Trophoblast cell (in vitro differentiated cells and primary cell): ENCODE measurements around the gene ZNF714.

ENCODE experiments used
- DNase-seq, 2 donors: peaks; one replicate each; pipeline ENCODE4 v3.0.0-alpha.2; 2016
- H2AFZ ChIP-seq: 2 replicates; pipeline ENCODE4 v1.6.1; 2013; ENCODE audit warnings: low read length, moderate library complexity, mild to moderate bottlenecking; ENCODE audit not compliant: insufficient read depth, poor library complexity
- H2AK5ac ChIP-seq: 2 replicates; pipeline ENCODE4 v1.6.1; 2013; ENCODE audit warnings: mild to moderate bottlenecking, low read length
- H2BK120ac ChIP-seq: 2 replicates; pipeline ENCODE4 v1.6.1; 2013; ENCODE audit warnings: low read length, mild to moderate bottlenecking, moderate library complexity; ENCODE audit not compliant: insufficient read depth, poor library complexity
- H2BK12ac ChIP-seq: 2 replicates; pipeline ENCODE4 v1.6.1; 2013; ENCODE audit warnings: mild to moderate bottlenecking, low read length, moderate library complexity
- H2BK5ac ChIP-seq: 2 replicates; pipeline ENCODE4 v1.6.1; 2013; ENCODE audit warnings: low read length, low read depth, moderate library complexity, mild to moderate bottlenecking; ENCODE audit not compliant: poor library complexity
- H3K14ac ChIP-seq: 2 replicates; pipeline ENCODE4 v1.6.1; 2013; ENCODE audit warnings: mild to moderate bottlenecking, low read length
- H3K18ac ChIP-seq: 2 replicates; pipeline ENCODE4 v1.6.1; 2013; ENCODE audit warnings: mild to moderate bottlenecking, low read length
- H3K23ac ChIP-seq: 2 replicates; pipeline ENCODE4 v1.6.1; 2013; ENCODE audit warnings: low read length
- H3K27ac ChIP-seq: 2 replicates; pipeline ENCODE4 v1.5.1; 2013; ENCODE audit warnings: low read depth, mild to moderate bottlenecking, inconsistent platforms, low read length, moderate library complexity
- H3K27me3 ChIP-seq: 2 replicates; pipeline ENCODE4 v1.6.1; 2013; ENCODE audit warnings: inconsistent platforms, mild to moderate bottlenecking, low read length, moderate library complexity; ENCODE audit not compliant: insufficient read depth
- H3K36me3 ChIP-seq, 2 experiments: 1 replicate in 1 of 2; 2 replicates in 1 of 2; pipeline ENCODE4 v1.6.1; 2013; ENCODE audit warnings: low read length in 2 of 2, mild to moderate bottlenecking in 2 of 2, moderate library complexity in 1 of 2; ENCODE audit not compliant: insufficient read depth in 2 of 2, control insufficient read depth in 1 of 2
- H3K4ac ChIP-seq: 2 replicates; pipeline ENCODE4 v1.6.1; 2013; ENCODE audit warnings: low read depth, mild to moderate bottlenecking, low read length, moderate library complexity
- H3K4me1 ChIP-seq, 2 experiments: 1 replicate in 1 of 2; 2 replicates in 1 of 2; pipeline ENCODE4 v1.6.1; 2013; ENCODE audit warnings: low read length in 2 of 2, mild to moderate bottlenecking in 2 of 2, moderate library complexity in 1 of 2; ENCODE audit not compliant: insufficient read depth in 2 of 2, control insufficient read depth in 1 of 2
- H3K4me2 ChIP-seq: 2 replicates; pipeline ENCODE4 v1.6.1; 2013; ENCODE audit warnings: inconsistent platforms, mild to moderate bottlenecking, low read length, moderate library complexity
- H3K4me3 ChIP-seq: 2 replicates; pipeline ENCODE4 v1.5.1; 2013; ENCODE audit warnings: mild to moderate bottlenecking, low read depth, low read length, inconsistent platforms
- H3K79me1 ChIP-seq: one replicate; pipeline ENCODE4 v1.6.1; 2013; ENCODE audit warnings: low read length
- H3K79me2 ChIP-seq: 2 replicates; pipeline ENCODE4 v1.6.1; 2013; ENCODE audit warnings: low read length, mild to moderate bottlenecking; ENCODE audit not compliant: control insufficient read depth, insufficient read depth, poor library complexity
- H3K9ac ChIP-seq: 2 replicates; pipeline ENCODE4 v1.6.1; 2013; ENCODE audit warnings: mild to moderate bottlenecking, low read length
- H3K9me3 ChIP-seq: 2 replicates; pipeline ENCODE4 v1.6.1; 2013; ENCODE audit warnings: low read depth, mild to moderate bottlenecking, control low read depth, inconsistent platforms, low read length; ENCODE audit not compliant: insufficient read depth
- H4K12ac ChIP-seq: 2 replicates; pipeline ENCODE4 v1.6.1; 2013; ENCODE audit warnings: low read depth, mild to moderate bottlenecking, low read length, moderate library complexity
- H4K8ac ChIP-seq: 2 replicates; pipeline ENCODE4 v1.6.1; 2013; ENCODE audit warnings: low read depth, mild to moderate bottlenecking, low read length, moderate library complexity
- H4K91ac ChIP-seq: one replicate; pipeline ENCODE4 v1.6.1; 2013; ENCODE audit warnings: low read depth, mild to moderate bottlenecking, low read length, moderate library complexity
- WGBS: extraction: QIAGEN DNeasy Blood & Tissue Kit; methylation state at CpG from one replicate; pipeline ENCODE4 v1.1.7; 2013; ENCODE audit warnings: missing lambda C conversion rate; ENCODE audit not compliant: insufficient read length, insufficient coverage; ENCODE audit errors: extremely low coverage; 5-methylcytosine and 5-hydroxymethylcytosine counted together

ZNF714 gene

DNA sequence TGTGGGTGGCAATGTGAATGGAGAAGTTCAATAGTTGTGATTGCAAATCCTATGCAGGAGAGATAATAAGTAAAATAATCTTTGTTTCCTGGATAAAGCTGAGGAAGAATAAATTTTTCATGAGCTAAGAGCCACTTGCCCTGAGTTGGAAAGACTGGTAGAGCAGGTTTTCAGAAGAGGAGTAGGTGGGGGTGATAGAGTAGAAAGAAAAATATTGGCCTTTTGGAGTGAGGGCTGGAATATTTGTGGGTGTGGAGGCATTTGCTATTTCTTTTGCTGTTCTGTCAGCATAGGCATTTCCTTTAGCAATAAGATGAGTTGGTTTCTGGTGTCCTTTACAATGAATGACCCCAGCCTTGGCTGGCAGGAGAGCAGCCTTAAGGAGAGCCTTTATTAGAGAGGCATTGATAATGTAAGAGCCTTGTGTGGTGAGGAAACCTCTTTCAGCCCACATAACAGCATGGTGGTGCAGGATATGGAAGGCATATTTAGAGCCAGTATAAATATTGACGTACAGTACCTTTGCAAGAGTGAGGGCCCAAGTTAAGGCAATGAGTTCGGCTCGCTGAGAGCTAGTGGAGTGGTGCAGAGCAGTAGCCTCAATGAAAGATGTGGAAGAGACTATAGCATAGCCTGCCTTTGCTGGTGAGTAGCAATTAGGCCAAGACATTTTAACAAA is 48.2 kb downstream of the ZNF714 start:
- Histone ChIP-seq H3K4me3 (no peak overlapping the region), H3K4ac (no peak overlapping the region), H3K14ac (peak overlapping the region; percentile 62), H3K18ac (no peak overlapping the region), H4K8ac (peak overlapping the region; percentile 35), H3K9me3 (peaks cover 2% of the 10 kb centered on the region), H2BK5ac (peak overlapping the region; percentile 81), H3K36me3 (peaks cover 0 to 2% of the 10 kb centered on the region in 2 experiments), H3K9ac (no peak overlapping the region), H2AK5ac (no peak overlapping the region), H2AFZ (no peak overlapping the region), H4K12ac (no peak overlapping the region), H2BK120ac (peak overlapping the region; percentile 68), H3K27ac (peak overlapping the region; percentile 96), H3K79me1 (peaks cover 26% of the 10 kb centered on the region), H3K23ac (no peak overlapping the region), H3K27me3 (no peaks in the 10 kb centered on the region), H4K91ac (peak overlapping the region; percentile 66), H2BK12ac (peak overlapping the region; percentile 82), H3K4me2 (peak overlapping the region; percentile 2), H3K4me1 (peaks cover 4 to 12% of the 10 kb centered on the region in 2 experiments), H3K79me2 (no peaks in the 10 kb centered on the region)
- WGBS = no CpG with 5 or more reads among the region's 3 CpGs
- DNase-seq = peak; percentile 18 to 54

DNA sequence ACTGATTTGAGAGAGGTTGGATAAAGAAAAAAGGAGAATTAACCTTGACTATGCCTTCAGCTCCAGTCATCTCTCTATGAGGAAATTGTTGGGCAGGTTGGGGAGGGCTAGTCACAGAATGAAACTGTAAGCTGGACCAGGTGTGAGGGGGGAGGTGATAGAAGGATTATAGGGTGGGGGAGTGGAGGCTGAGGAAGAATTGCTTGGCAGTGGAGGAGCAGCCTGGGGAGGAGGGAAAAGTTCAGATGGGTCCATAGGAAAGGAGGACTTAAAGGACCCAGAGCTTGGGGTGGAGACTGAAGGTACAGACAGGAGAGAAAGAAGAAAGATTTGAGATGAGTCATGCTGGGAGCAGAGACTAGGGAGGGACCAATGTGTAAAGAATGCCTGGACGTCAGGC is 51.6 kb downstream of the ZNF714 start:
- H4K8ac ChIP-seq = no peak overlapping the region
- no peaks in the 10 kb centered on the region for H3K27me3 ChIP-seq
- peaks cover 2 to 9% of the 10 kb centered on the region in 2 experiments for H3K4me1 ChIP-seq
- H3K4me2 ChIP-seq = no peak overlapping the region
- H3K4me3 ChIP-seq = no peak overlapping the region
- no peak overlapping the region for H2AFZ ChIP-seq
- no peak overlapping the region for H3K4ac ChIP-seq
- H3K9me3 ChIP-seq = peaks cover 2% of the 10 kb centered on the region
- H3K27ac ChIP-seq = no peak overlapping the region
- H3K36me3 ChIP-seq = peaks cover 0 to 2% of the 10 kb centered on the region in 2 experiments
- H3K14ac ChIP-seq = no peak overlapping the region
- peaks cover 21% of the 10 kb centered on the region for H3K79me1 ChIP-seq
- peak overlapping the region; percentile 51 for H2BK12ac ChIP-seq
- H3K23ac ChIP-seq = no peak overlapping the region
- H3K79me2 ChIP-seq = no peaks in the 10 kb centered on the region
- DNase-seq = no peak
- no peak overlapping the region for H2BK5ac ChIP-seq
- H2BK120ac ChIP-seq = peak overlapping the region; percentile 39
- no CpG with 5 or more reads among the region's 1 CpG for WGBS
- peak overlapping the region; percentile 39 for H3K18ac ChIP-seq
- no peak overlapping the region for H2AK5ac ChIP-seq
- H4K91ac ChIP-seq = peak overlapping the region; percentile 55
- no peak overlapping the region for H3K9ac ChIP-seq
- H4K12ac ChIP-seq = no peak overlapping the region

DNA sequence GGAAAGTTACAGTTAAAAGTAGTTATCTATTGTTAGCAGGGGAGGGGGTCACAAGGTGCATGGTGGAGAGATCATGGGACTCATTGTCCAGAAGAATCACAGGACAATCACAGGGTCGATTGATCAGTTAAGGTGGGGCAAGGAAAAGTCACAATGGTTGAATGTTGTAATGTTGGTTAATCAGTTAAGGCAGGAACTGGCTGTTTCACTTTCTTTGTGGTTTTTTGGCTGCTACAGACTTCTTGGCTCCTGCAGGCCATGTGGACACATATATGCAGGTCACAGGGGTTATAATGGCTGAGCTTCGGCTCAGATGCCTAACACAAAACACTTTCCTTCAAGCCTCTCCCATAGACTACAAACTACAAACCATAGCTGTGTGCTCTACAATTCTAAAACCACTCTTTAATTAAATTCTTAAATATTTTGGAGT is 52.9 kb downstream of the ZNF714 start:
- H2AK5ac ChIP-seq = no peak overlapping the region
- no peak overlapping the region for H3K27ac ChIP-seq
- no peaks in the 10 kb centered on the region for H3K79me2 ChIP-seq
- H3K18ac ChIP-seq = no peak overlapping the region
- H2BK12ac ChIP-seq = no peak overlapping the region
- peaks cover 2 to 6% of the 10 kb centered on the region in 2 experiments for H3K4me1 ChIP-seq
- no peak overlapping the region for H4K12ac ChIP-seq
- no peak overlapping the region for H3K23ac ChIP-seq
- H4K91ac ChIP-seq = peak overlapping the region; percentile 35
- no CpG with 5 or more reads among the region's 2 CpGs for WGBS
- no peak overlapping the region for H3K14ac ChIP-seq
- no peak for DNase-seq
- H4K8ac ChIP-seq = no peak overlapping the region
- H3K4ac ChIP-seq = no peak overlapping the region
- no peak overlapping the region for H2BK120ac ChIP-seq
- peaks cover 0 to 2% of the 10 kb centered on the region in 2 experiments for H3K36me3 ChIP-seq
- H3K4me3 ChIP-seq = no peak overlapping the region
- H3K9me3 ChIP-seq = peaks cover 2% of the 10 kb centered on the region
- H3K4me2 ChIP-seq = no peak overlapping the region
- H2BK5ac ChIP-seq = no peak overlapping the region
- no peak overlapping the region for H3K9ac ChIP-seq
- H2AFZ ChIP-seq = no peak overlapping the region
- no peaks in the 10 kb centered on the region for H3K27me3 ChIP-seq
- H3K79me1 ChIP-seq = peaks cover 15% of the 10 kb centered on the region

DNA sequence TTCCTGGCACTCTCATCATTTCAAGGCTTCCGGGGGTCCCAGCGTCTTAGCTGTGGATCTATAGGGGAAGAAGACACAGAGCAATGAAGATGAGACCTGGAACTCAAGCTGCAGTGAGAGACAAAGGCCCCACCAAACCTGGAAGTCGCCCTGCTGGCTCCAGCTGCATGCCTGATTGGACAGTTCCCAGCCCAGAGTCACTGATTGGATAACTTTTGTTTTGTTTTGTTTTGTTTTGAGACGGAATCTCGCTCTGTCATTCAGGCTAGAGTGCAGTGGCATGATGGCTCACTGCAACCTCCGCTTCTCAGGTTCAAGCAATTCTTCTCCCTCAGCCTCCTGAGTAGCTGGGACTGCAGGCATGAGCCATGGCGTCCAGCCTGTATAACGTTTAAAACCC is 53.4 kb downstream of the ZNF714 start:
- no peak for DNase-seq
- Histone ChIP-seq H2AFZ (no peak overlapping the region), H3K18ac (no peak overlapping the region), H2AK5ac (no peak overlapping the region), H3K4me1 (peaks cover 2 to 6% of the 10 kb centered on the region in 2 experiments), H3K36me3 (peaks cover 0 to 2% of the 10 kb centered on the region in 2 experiments), H4K91ac (no peak overlapping the region), H4K12ac (no peak overlapping the region), H2BK5ac (no peak overlapping the region), H3K9ac (no peak overlapping the region), H3K27me3 (no peaks in the 10 kb centered on the region), H3K23ac (no peak overlapping the region), H3K79me2 (no peaks in the 10 kb centered on the region), H3K79me1 (peaks cover 13% of the 10 kb centered on the region), H3K27ac (no peak overlapping the region), H3K4ac (no peak overlapping the region), H3K9me3 (peaks cover 2% of the 10 kb centered on the region), H2BK12ac (peak overlapping the region; percentile 44), H3K4me2 (no peak overlapping the region), H3K14ac (no peak overlapping the region), H3K4me3 (no peak overlapping the region), H2BK120ac (peak overlapping the region; percentile 31), H4K8ac (no peak overlapping the region)
- WGBS = no CpG with 5 or more reads among the region's 8 CpGs
